Measurements from ENCODE around the gene LY6G5C.

GRCh38 chr6:31692353-31692752 is 11.5 kb upstream of the LY6G5C start:
- TF ChIP-seq EZH2 (IDR thresholded peaks at IDR 0.05; ENCODE audit: low read depth) (no peak), CTCF (conservative IDR thresholded peaks at IDR 0.05) (no peak)

All from PC-9 (cell line).